Spinal cord (tissue), 10 donors: ENCODE data around the gene NFKBIZ. TPM values are rescaled to one million over a fixed set of nuclear protein-coding genes. Genes with fewer than 3 reads are reported as not detected.

Source experiments
- DNase-seq, 6 donors: peaks; one replicate each; pipeline versions ENCODE4 v3.0.0 to v3.0.0-alpha.2; 2013 to 2015; ENCODE audit warnings: low spot score in 6 of 6, low read depth in 4 of 6
- H3K27ac ChIP-seq: one replicate; pipeline ENCODE4 v1.5.1; 2013; ENCODE audit warnings: low read depth, low read length, control low read depth
- H3K27me3 ChIP-seq: one replicate; pipeline ENCODE4 v1.6.1; 2013; ENCODE audit warnings: low read length; ENCODE audit not compliant: control insufficient read depth, insufficient read depth
- H3K36me3 ChIP-seq: one replicate; pipeline ENCODE4 v1.6.1; 2013; ENCODE audit warnings: low read length; ENCODE audit not compliant: control insufficient read depth, insufficient read depth
- H3K4me1 ChIP-seq: one replicate; pipeline ENCODE4 v1.6.1; 2013; ENCODE audit warnings: low read length; ENCODE audit not compliant: control insufficient read depth, insufficient read depth
- H3K4me3 ChIP-seq: one replicate; pipeline ENCODE4 v1.5.1; 2013; ENCODE audit warnings: low read depth, low read length, control low read depth
- H3K9me3 ChIP-seq: one replicate; pipeline ENCODE4 v1.6.1; 2013; ENCODE audit warnings: low read length; ENCODE audit not compliant: control insufficient read depth, insufficient read depth
- WGBS: methylation state at CpG from one replicate; pipeline ENCODE4 v1.1.5; 2013; ENCODE audit warnings: missing lambda C conversion rate; ENCODE audit not compliant: insufficient coverage; 5-methylcytosine and 5-hydroxymethylcytosine counted together
- polyA plus RNA-seq, 2 donors: library from polyadenylated mRNA; unstranded; fragments of 120-200 nt; gene quantifications; one replicate each; pipeline ENCODE4 v1.2.1, GENCODE V29; 2013; ENCODE audit not compliant: insufficient read length in 2 of 2
- total RNA-seq, 2 donors: library from RNA; depleted of rRNA in 1 of 2; stranded (reverse); fragments of 120-200 nt in 1 of 2; fragments of >200 nt in 1 of 2; gene quantifications; one replicate each; pipeline versions ENCODE4 v1.2.3 to v1.2.4, GENCODE V29; 2013 to 2014
- donor health status: healthy.

Gene NFKBIZ
- total and polyA plus RNA-seq, 4 donors = 4.1 to 12.3 (median 8.2) TPM

DNA sequence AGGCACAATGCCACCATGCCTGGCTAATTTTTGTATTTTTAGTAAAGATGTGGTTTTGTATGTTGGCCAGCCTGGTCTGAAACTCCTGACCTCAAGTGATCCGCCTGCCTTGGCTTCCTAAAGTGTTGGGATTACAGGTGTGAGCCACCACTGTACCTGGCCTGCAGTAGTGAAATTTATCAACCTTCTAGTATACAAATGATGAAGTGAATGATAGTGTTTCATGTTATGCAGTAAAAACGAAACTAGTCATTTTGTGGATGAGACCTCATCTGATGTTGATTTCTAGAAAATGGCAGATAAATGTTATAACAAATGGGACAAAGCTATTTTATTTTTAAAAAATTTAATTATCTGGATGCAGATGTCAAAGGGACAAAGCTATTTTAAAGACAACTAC lies 37.4 kb upstream of the NFKBIZ start:
- Histone ChIP-seq H3K36me3 (peaks cover 2% of the 10 kb centered on the region), H3K4me3 (no peak overlapping the region), H3K4me1 (no peaks in the 10 kb centered on the region), H3K27me3 (no peaks in the 10 kb centered on the region), H3K27ac (no peak overlapping the region), H3K9me3 (no peaks in the 10 kb centered on the region)
- DNase-seq = no peak
- WGBS = 100% methylated on average over 1 of the region's 2 CpGs

DNA sequence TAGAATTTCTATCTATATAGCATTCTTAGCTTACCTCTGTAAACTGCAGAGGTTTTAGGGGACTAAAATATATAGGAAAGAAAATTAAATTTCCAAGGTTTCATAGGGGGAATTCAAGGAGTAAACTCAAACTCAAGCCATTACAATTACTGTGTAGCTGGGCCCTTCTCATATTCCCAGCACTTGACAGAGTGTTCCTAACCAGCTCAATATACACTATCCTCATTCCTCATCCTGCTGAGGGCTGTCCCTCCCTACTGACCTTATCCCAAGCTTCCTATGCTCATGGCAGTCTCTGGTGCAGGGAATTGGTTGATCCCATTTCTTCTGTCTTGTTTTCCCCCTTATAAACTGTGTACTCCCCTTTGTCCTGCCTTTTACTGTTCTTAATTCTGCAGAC lies 36.4 kb upstream of the NFKBIZ start:
- Histone ChIP-seq H3K36me3 (peaks cover 2% of the 10 kb centered on the region), H3K27ac (no peak overlapping the region), H3K4me3 (no peak overlapping the region), H3K9me3 (no peaks in the 10 kb centered on the region), H3K4me1 (no peaks in the 10 kb centered on the region), H3K27me3 (no peaks in the 10 kb centered on the region)
- DNase-seq = no peak

GRCh38 chr3:101813817-101814440 lies 35.4 kb upstream of the NFKBIZ start:
- no peaks in the 10 kb centered on the region for H3K9me3 ChIP-seq
- no peak overlapping the region for H3K4me3 ChIP-seq
- 96% methylated on average over 3 of the region's 7 CpGs for WGBS
- DNase-seq = peak in 2 of 6 donors; percentile 35 to 73
- H3K4me1 ChIP-seq = no peaks in the 10 kb centered on the region
- no peak overlapping the region for H3K27ac ChIP-seq
- H3K27me3 ChIP-seq = no peaks in the 10 kb centered on the region
- peaks cover 4% of the 10 kb centered on the region for H3K36me3 ChIP-seq

- WGBS = 81% methylated on average over 2 of the region's 3 CpGs
- no peak for DNase-seq
- no peak overlapping the region for H3K27ac ChIP-seq
These were observed 34.5 kb upstream of the NFKBIZ start for GRCh38 chr3:101814835-101815234.

GRCh38 chr3:101816215-101817149 lies 32.8 kb upstream of the NFKBIZ start:
- no peak for DNase-seq
- H3K36me3 ChIP-seq = peaks cover 6% of the 10 kb centered on the region
- no peaks in the 10 kb centered on the region for H3K4me1 ChIP-seq
- no peaks in the 10 kb centered on the region for H3K9me3 ChIP-seq
- WGBS = no CpG with 5 or more reads among the region's 4 CpGs
- no peak overlapping the region for H3K4me3 ChIP-seq
- no peaks in the 10 kb centered on the region for H3K27me3 ChIP-seq
- no peak overlapping the region for H3K27ac ChIP-seq

More at GRCh38 chr3:101814835-101815234, 34.5 kb upstream of the NFKBIZ start:
- Histone ChIP-seq H3K27me3 (no peaks in the 10 kb centered on the region), H3K4me3 (no peak overlapping the region), H3K36me3 (peaks cover 4% of the 10 kb centered on the region), H3K9me3 (no peaks in the 10 kb centered on the region), H3K4me1 (no peaks in the 10 kb centered on the region)

DNA sequence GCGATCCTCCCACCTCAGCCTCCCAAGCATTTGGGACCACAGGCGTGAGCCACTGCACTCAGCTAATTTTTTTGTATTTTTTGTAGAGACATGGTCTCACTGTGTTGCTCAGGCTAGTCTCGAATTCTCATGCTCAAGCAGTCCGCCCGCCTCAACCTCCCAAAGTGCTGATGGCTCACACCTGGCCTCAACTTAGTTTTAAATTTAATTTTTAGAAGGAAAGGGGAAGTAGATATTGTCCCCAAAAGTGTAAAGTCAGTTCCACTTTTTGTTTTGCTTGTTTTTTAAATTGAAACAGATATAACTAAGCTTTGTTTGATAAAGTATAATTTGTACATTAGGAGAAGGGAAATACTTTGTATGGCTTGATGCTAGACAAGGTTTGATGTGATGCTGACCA lies 31.3 kb upstream of the NFKBIZ start:
- DNase-seq = no peak
- H3K27ac ChIP-seq = no peak overlapping the region
- H3K36me3 ChIP-seq = peaks cover 9% of the 10 kb centered on the region
- WGBS = 100% methylated on average over 3 of the region's 5 CpGs
- H3K9me3 ChIP-seq = no peaks in the 10 kb centered on the region
- no peaks in the 10 kb centered on the region for H3K4me1 ChIP-seq
- no peaks in the 10 kb centered on the region for H3K27me3 ChIP-seq
- H3K4me3 ChIP-seq = no peak overlapping the region

- DNase-seq = no peak
- Histone ChIP-seq H3K4me1 (no peaks in the 10 kb centered on the region), H3K9me3 (no peaks in the 10 kb centered on the region), H3K27ac (no peak overlapping the region), H3K4me3 (no peak overlapping the region), H3K36me3 (peaks cover 15% of the 10 kb centered on the region), H3K27me3 (no peaks in the 10 kb centered on the region)
- no CpG with 5 or more reads among the region's 2 CpGs for WGBS
These were observed 29.6 kb upstream of the NFKBIZ start for GRCh38 chr3:101819649-101820206.

DNA sequence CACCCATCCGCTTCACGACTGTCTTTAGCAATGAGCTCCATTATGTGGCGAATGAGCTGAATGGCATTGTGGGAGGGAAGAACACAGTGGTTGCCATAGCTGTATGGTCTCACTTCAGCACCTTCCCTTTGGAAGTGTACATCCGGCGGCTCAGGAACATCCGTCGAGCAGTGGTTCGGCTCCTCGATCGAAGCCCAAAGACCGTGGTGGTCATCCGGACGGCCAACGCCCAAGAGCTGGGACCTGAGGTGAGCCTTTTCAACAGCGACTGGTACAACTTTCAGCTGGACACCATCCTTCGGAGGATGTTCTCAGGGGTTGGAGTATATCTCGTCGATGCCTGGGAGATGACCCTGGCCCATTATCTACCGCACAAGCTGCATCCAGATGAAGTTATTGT lies 27.8 kb upstream of the NFKBIZ start:
- H3K36me3 ChIP-seq = peaks cover 15% of the 10 kb centered on the region
- no peak overlapping the region for H3K4me3 ChIP-seq
- H3K27me3 ChIP-seq = no peaks in the 10 kb centered on the region
- WGBS = 98% methylated on average over 19 of the region's 19 CpGs
- H3K9me3 ChIP-seq = no peaks in the 10 kb centered on the region
- DNase-seq = no peak
- H3K27ac ChIP-seq = no peak overlapping the region
- no peaks in the 10 kb centered on the region for H3K4me1 ChIP-seq

- H3K27me3 ChIP-seq = no peaks in the 10 kb centered on the region
- H3K27ac ChIP-seq = no peak overlapping the region
- no peak for DNase-seq
- H3K36me3 ChIP-seq = peaks cover 11% of the 10 kb centered on the region
- H3K9me3 ChIP-seq = no peaks in the 10 kb centered on the region
- H3K4me1 ChIP-seq = no peaks in the 10 kb centered on the region
- no peak overlapping the region for H3K4me3 ChIP-seq
- WGBS = no CpG with 5 or more reads among the region's 5 CpGs
These were observed 25.8 kb upstream of the NFKBIZ start for GRCh38 chr3:101823525-101823924.
